GM12878 (cell line): Measurements from ENCODE around the gene WASHC2C. TPM values are rescaled to one million over a fixed set of nuclear protein-coding genes. Genes with fewer than 3 reads are reported as not detected.
A peak's percentile ranks its signal among the peaks of the same experiment; 100 is the strongest.
"Not testable (repeated sequence)": the region's sequence is repeated elsewhere in the genome, so short reads cannot be mapped to it uniquely, and the experiment has no call there.

Experiments
- ATAC-seq: fragments of 200-7000 bp; cut with Tn5 transposase; 3 replicates; pipeline ENCODE4 v1.9.1; 2020; ENCODE audit warnings: mild to moderate bottlenecking, moderate library complexity
- BruUV-seq: library from RNA; stranded (reverse); fragments of 400-500 nt; replicated peaks from 2 replicates; lab custom pipeline; 2021; lab: Mats Ljungman, UMichigan
- CTCF ChIA-PET: fragments of 300-600 bp; sonication (Branson Sonifier 250); formaldehyde crosslinking; extraction: SDS; loops from one replicate; lab custom pipeline; 2021; ENCODE audit warnings: inconsistent platforms; lab: Yijun Ruan, JAX
- POLR2A ChIA-PET: fragments of 350-600 bp; formaldehyde crosslinking; extraction: SDS; loops from one replicate; lab custom pipeline; 2021; ENCODE audit warnings: inconsistent platforms; lab: Charles Lee
- RAD21 ChIA-PET: fragments of 300-600 bp; sonication (Branson Sonifier 250); formaldehyde crosslinking; loops from one replicate; lab custom pipeline; 2023; ENCODE audit warnings: antibody characterized with exemption; ENCODE audit not compliant: unreplicated experiment; lab: Charles Lee
- SMC1A ChIA-PET: fragments of 300-600 bp; sonication (Branson Sonifier 250); formaldehyde crosslinking; loops from one replicate; lab custom pipeline; 2023; ENCODE audit not compliant: unreplicated experiment, uncharacterized antibody; lab: Charles Lee
- DNase-seq: peaks from one replicate; pipeline ENCODE4 v3.0.0-alpha.2; 2011; ENCODE audit warnings: low read depth, low spot score
- FAIRE-seq: peaks from 3 replicates; lab custom pipeline; 2011; peaks lifted over from hg19 to GRCh38; lab: Jason Lieb, UNC
- H2AFZ ChIP-seq: 2 replicates; pipeline ENCODE4 v1.6.0; 2011; ENCODE audit warnings: low read depth, low read length, control low read depth; ENCODE audit not compliant: control insufficient read depth
- H3K27ac ChIP-seq: 2 replicates; pipeline ENCODE4 v1.5.1; 2011; ENCODE audit warnings: control low read depth; ENCODE audit not compliant: control insufficient read depth, insufficient read depth
- H3K27me3 ChIP-seq, 2 experiments: replicated peaks in 1 of 2; 2 replicates each; pipeline versions ENCODE4 v1.6.0 to v1.6.1; 2011; ENCODE audit warnings: low read length in 1 of 2; ENCODE audit not compliant: control insufficient read depth in 2 of 2, insufficient read depth in 2 of 2
- H3K36me3 ChIP-seq, 2 experiments: 2 replicates each; pipeline ENCODE4 v1.5.1; 2011; ENCODE audit warnings: low read length in 1 of 2; ENCODE audit not compliant: control insufficient read depth in 2 of 2, insufficient read depth in 2 of 2
- H3K4me1 ChIP-seq: 2 replicates; pipeline ENCODE4 v1.6.1; 2011; ENCODE audit warnings: mild to moderate bottlenecking, low read length, moderate library complexity, mixed read lengths; ENCODE audit not compliant: control insufficient read depth, insufficient read depth
- H3K4me2 ChIP-seq: 2 replicates; pipeline ENCODE4 v1.6.0; 2011; ENCODE audit warnings: control low read depth; ENCODE audit not compliant: control insufficient read depth, insufficient read depth
- H3K4me3 ChIP-seq: fragments of 200-600 bp; sonication (generic); 2 replicates; pipeline ENCODE4 v1.5.1; 2016
- H3K79me2 ChIP-seq: 2 replicates; pipeline ENCODE4 v1.6.0; 2011; ENCODE audit warnings: low read length; ENCODE audit not compliant: control insufficient read depth, insufficient read depth
- H3K9ac ChIP-seq: 2 replicates; pipeline ENCODE4 v1.8.0; 2011; ENCODE audit warnings: low read length, control low read depth, mixed read lengths; ENCODE audit not compliant: control insufficient read depth, insufficient read depth
- H3K9me3 ChIP-seq: replicated peaks from 3 replicates; pipeline ENCODE4 v1.5.1; 2011; ENCODE audit warnings: mild to moderate bottlenecking, low read length; ENCODE audit not compliant: control insufficient read depth, insufficient read depth
- H4K20me1 ChIP-seq: 2 replicates; pipeline ENCODE4 v1.6.0; 2011; ENCODE audit not compliant: control insufficient read depth, insufficient read depth
- CTCF ChIP-seq, 3 experiments: IDR thresholded peaks in 2 of 3; conservative IDR thresholded peaks in 1 of 3; 2 replicates each; pipeline ENCODE4 v1.5.1; 2011; ENCODE audit warnings: low read depth in 3 of 3, low read length in 3 of 3, mild to moderate bottlenecking in 3 of 3, control low read depth in 2 of 3, moderate library complexity in 2 of 3, inconsistent platforms in 1 of 3, mixed read lengths in 1 of 3; ENCODE audit not compliant: control insufficient read depth in 2 of 3, insufficient read depth in 1 of 3; ENCODE audit errors: extremely low read depth in 1 of 3
- RAD21 ChIP-seq: IDR thresholded peaks from 2 replicates; pipeline ENCODE4 v1.6.1; 2011; ENCODE audit warnings: mild to moderate bottlenecking, low read depth, low read length, moderate library complexity; ENCODE audit not compliant: insufficient read depth
- SMC3 ChIP-seq: IDR thresholded peaks from 2 replicates; pipeline ENCODE4 v1.6.1; 2011; ENCODE audit warnings: low read length, improper control_type of control experiment, borderline replicate concordance
- WGBS: methylation state at CpG from one replicate; pipeline ENCODE4 v1.1.6; 2016; ENCODE audit warnings: low lambda C conversion rate; ENCODE audit not compliant: insufficient replicate concordance, insufficient coverage; ENCODE audit errors: missing lambda C conversion rate; 5-methylcytosine and 5-hydroxymethylcytosine counted together
- in situ Hi-C: fragments of 300-500 bp; cut with MboI; formaldehyde crosslinking; loops from 9 replicates; pipeline ENCODE4 v1.14.3; 2018; ENCODE audit warnings: mixed read lengths
- intact Hi-C: fragments of 100-400 bp; cut with micrococcal nuclease; formaldehyde crosslinking; loops from one replicate; pipeline ENCODE4 v1.14.2; 2022; ENCODE audit not compliant: unreplicated experiment
- polyA plus RNA-seq, 11 experiments: library from polyadenylated mRNA; depleted of rRNA in 4 of 11; unstranded in 6 of 11; stranded (reverse) in 5 of 11; fragments of >200 nt; fragmentation: Nextera tagmentation in 4 of 11; fragmentation: Illumina TruSeq in 1 of 11; extraction: Ambion mirVana in 4 of 11; extraction: Trizol in 1 of 11; gene quantifications; 1 replicate in 1 of 11; 2 replicates in 10 of 11; pipeline versions ENCODE4 v1.2.1 to v1.2.3, GENCODE V29; 2011 to 2016; ENCODE audit warnings: inconsistent platforms in 2 of 11, missing spikeins in 2 of 11, low read depth in 1 of 11
- total RNA-seq, 4 experiments: library from RNA; depleted of rRNA in 3 of 4; stranded (reverse); fragments of >200 nt in 3 of 4; fragmentation: Illumina TruSeq in 1 of 4; extraction: Trizol in 1 of 4; gene quantifications; 2 replicates each; pipeline versions ENCODE4 v1.2.1 to v1.2.3, GENCODE V29; 2013 to 2021

WASHC2C gene
- total and polyA plus RNA-seq, 10 of the 15 experiments (the other 5 are each of a cell fraction or from before 2014, with no cell fraction given): 3.3 to 30.6 (median 22.9) TPM

DNA sequence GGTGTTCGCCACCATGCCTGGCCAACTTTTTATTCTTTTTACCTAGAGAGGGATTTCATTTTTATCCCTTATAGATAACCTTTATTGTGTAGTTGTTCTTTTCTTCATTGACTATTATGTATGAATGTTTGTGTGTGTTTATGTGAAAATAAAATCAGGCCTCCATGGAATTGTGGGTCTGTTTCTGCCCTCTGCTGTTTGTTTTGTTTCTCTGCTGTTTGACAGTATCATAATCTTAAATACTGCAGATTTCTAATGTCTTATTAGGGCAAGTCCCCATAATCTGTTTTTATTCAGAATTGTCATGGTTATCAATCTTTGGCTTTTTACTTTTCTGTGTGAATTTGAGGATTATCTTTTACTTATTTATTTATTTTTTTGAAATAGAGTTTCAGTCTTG is 7.8 kb downstream of the WASHC2C start:
- H3K27me3 ChIP-seq, H4K20me1 ChIP-seq, H3K4me1 ChIP-seq, H2AFZ ChIP-seq, H3K9ac ChIP-seq, H3K9me3 ChIP-seq, RAD21 ChIA-PET, H3K36me3 ChIP-seq, BruUV-seq, FAIRE-seq, DNase-seq, H3K4me2 ChIP-seq, H3K4me3 ChIP-seq, POLR2A ChIA-PET, H3K79me2 ChIP-seq, SMC1A ChIA-PET, H3K27ac ChIP-seq, intact Hi-C loops, CTCF ChIA-PET: not testable (repeated sequence)
- peak; percentile 49 for TF ChIP-seq RAD21
- peak; percentile 34; the same call in 1 of the 2 replicates for TF ChIP-seq SMC3
- peak in 1 of 3 experiments; percentile 18; a peak in 1 of 6 replicates for TF ChIP-seq CTCF (IDR thresholded peaks at IDR 0.05 in 2 of 3, conservative IDR thresholded peaks at IDR 0.05 in 1 of 3; ENCODE audit: control insufficient read depth in 2 of 3, extremely low read depth in 1 of 3, insufficient read depth in 1 of 3, low read depth in 3 of 3, low read length in 3 of 3)
- in situ Hi-C loops: loop anchor here (10.0 kb wide), 1 partner anchor 490 kb away; no protein-coding TSS in a partner anchor
- WGBS: 100% methylated on average over 1 of the region's 1 CpG
- ATAC-seq: peak; percentile 60

GRCh38 chr10:45741559-45741958 is 14.5 kb downstream of the WASHC2C start:
- H4K20me1 ChIP-seq, intact Hi-C loops, POLR2A ChIA-PET, H3K9me3 ChIP-seq, BruUV-seq, H2AFZ ChIP-seq, FAIRE-seq, H3K79me2 ChIP-seq, RAD21 ChIA-PET, H3K36me3 ChIP-seq, SMC1A ChIA-PET, ATAC-seq, H3K27me3 ChIP-seq, H3K27ac ChIP-seq, in situ Hi-C loops, H3K4me3 ChIP-seq, H3K4me2 ChIP-seq, H3K9ac ChIP-seq, CTCF ChIA-PET, DNase-seq, H3K4me1 ChIP-seq: not testable (repeated sequence)
- 91% methylated on average over 5 of the region's 7 CpGs for WGBS

DNA sequence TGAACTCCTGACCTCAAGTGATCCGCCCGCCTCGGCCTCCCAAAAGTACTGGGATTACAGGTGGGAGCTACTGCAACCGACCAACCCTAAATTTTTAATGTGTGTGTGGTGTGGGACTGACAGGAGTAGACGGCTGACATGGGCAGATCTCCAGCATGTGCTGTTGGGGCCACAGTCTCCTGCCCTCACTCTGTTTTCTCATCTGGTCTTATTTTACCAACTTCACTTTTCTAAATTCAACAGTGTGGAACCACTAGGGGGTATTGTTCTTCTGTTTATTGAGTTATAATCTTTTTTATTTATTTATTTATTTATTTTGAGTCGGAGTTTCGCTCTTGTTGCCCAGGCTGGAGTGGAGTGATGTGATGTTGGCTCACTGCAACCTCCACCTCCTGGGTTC is 14.9 kb downstream of the WASHC2C start:
- H3K27me3 ChIP-seq, in situ Hi-C loops, POLR2A ChIA-PET, DNase-seq, H3K27ac ChIP-seq, FAIRE-seq, H3K9ac ChIP-seq, intact Hi-C loops, SMC1A ChIA-PET, BruUV-seq, H2AFZ ChIP-seq, CTCF ChIA-PET, H3K4me1 ChIP-seq, ATAC-seq, H4K20me1 ChIP-seq, H3K79me2 ChIP-seq, H3K4me3 ChIP-seq, H3K4me2 ChIP-seq, H3K36me3 ChIP-seq, H3K9me3 ChIP-seq, RAD21 ChIA-PET: not testable (repeated sequence)
- 88% methylated on average over 7 of the region's 7 CpGs for WGBS
